Ovary (tissue), 3 donors: ENCODE data around the gene GHRH.

ENCODE experiments used
- CTCF ChIP-seq, 3 donors: fragments of 450-650 bp in 2 of 3; fragments of 200-600 bp in 1 of 3; IDR thresholded peaks; one replicate each; pipeline versions ENCODE4 v1.5.1 to v1.8.0; 2016 to 2022; ENCODE audit warnings: antibody characterized with exemption in 3 of 3, mild to moderate bottlenecking in 1 of 3
- POLR2A ChIP-seq: fragments of 450-650 bp; IDR thresholded peaks from one replicate; pipeline ENCODE4 v1.6.1; 2017; ENCODE audit warnings: antibody characterized with exemption, mild to moderate bottlenecking, moderate library complexity
- donor health status: DM: no; HTN: no; CAD: no.

DNA sequence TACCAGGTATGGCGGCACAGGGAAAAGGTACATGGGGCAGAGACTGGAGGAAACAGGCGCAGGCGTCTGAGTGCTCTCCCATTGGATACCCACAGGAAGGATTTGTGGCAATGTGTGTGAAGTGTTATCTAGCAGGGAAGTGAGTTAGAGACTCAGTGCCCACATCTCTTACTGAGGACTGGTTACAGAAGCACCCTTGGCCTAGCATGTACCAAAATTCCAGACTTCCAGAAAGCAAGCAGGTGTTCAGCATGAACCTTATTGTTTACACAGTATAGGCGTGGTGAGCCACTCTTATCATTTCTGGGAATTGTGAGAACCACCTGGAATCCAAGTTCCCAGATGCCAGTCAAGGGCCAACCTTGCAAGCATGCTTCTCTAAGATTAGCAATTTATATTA lies 42.0 kb upstream of the GHRH start:
- TF ChIP-seq CTCF (IDR thresholded peaks at IDR 0.05) (no peak), POLR2A (no peak)
